DMS53 (cell line): ENCODE results near the gene ATP8B4.

Experiments
- DNase-seq: peaks from one replicate; lab custom pipeline; 2025; lab: John Stamatoyannopoulos, UW

ATP8B4 gene

GRCh38 chr15:49898097-49898496 is 220.9 kb downstream of the ATP8B4 start:
- peak; percentile 2 for DNase-seq

GRCh38 chr15:49895347-49896223 is 223.4 kb downstream of the ATP8B4 start:
- DNase-seq, result no peak

GRCh38 chr15:49890689-49891088 is 228.3 kb downstream of the ATP8B4 start:
- DNase-seq, result no peak

GRCh38 chr15:49889536-49889935 is 229.5 kb downstream of the ATP8B4 start:
- DNase-seq, result no peak

GRCh38 chr15:49888734-49889133 is 230.3 kb downstream of the ATP8B4 start:
- DNase-seq, result no peak

GRCh38 chr15:49888323-49888693 is 230.7 kb downstream of the ATP8B4 start:
- no peak for DNase-seq

GRCh38 chr15:49887659-49888322 is 231.2 kb downstream of the ATP8B4 start:
- no peak for DNase-seq

GRCh38 chr15:49883121-49883520 is 235.9 kb downstream of the ATP8B4 start:
- no peak for DNase-seq

- no peak for DNase-seq
Measured at GRCh38 chr15:49881866-49882265, 237.2 kb downstream of the ATP8B4 start.

GRCh38 chr15:49881433-49881832 is 237.6 kb downstream of the ATP8B4 start:
- no peak for DNase-seq

- no peak for DNase-seq
Measured at GRCh38 chr15:49877873-49878521, 241.0 kb downstream of the ATP8B4 start.

GRCh38 chr15:49877117-49877872 is 241.7 kb downstream of the ATP8B4 start:
- DNase-seq, result peak; percentile 20

GRCh38 chr15:49876401-49877038 is 242.5 kb downstream of the ATP8B4 start:
- peak; percentile 70 for DNase-seq

- peak; percentile 7 for DNase-seq
Measured at GRCh38 chr15:49875392-49875791, 243.6 kb downstream of the ATP8B4 start.

GRCh38 chr15:49870472-49870871 is 248.6 kb downstream of the ATP8B4 start:
- no peak for DNase-seq

- DNase-seq, result no peak
Measured at GRCh38 chr15:49868348-49868747, 250.7 kb downstream of the ATP8B4 start.

- peak; percentile 51 for DNase-seq
Measured at GRCh38 chr15:49865925-49866757, 252.9 kb downstream of the ATP8B4 start.

- DNase-seq, result no peak
Measured at GRCh38 chr15:49864251-49864650, 254.8 kb downstream of the ATP8B4 start.

GRCh38 chr15:49863431-49864224 is 255.4 kb downstream of the ATP8B4 start:
- DNase-seq, result no peak

GRCh38 chr15:49860101-49860500 is 258.9 kb downstream of the ATP8B4 start:
- DNase-seq, result no peak
